ENCODE results near the gene LY6G6C. TPM values are rescaled to one million over a fixed set of nuclear protein-coding genes. Genes with fewer than 3 reads are reported as not detected.

LY6G6C gene
- total RNA-seq, 1 donor from 2014 or later = not detected

DNA sequence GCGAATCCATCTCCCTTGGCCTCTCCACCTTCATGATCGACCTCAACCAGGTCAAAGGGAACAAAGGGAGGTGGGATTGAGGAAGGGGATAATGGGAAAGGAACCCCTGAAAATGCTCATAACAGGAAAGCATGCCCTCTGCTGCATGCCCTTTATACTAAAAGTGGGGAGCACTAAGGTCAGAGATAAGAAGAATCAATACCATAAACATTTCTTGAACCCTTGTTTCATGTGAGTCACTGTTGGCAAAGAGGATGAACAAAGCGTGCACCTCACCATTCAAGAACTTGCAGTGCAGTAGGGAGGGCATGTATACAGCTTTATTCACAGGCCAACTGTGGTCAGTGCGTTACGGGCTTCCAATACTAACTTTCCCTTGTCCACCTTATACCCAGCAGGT, 39.2 kb upstream of the LY6G6C start:
- Histone ChIP-seq H3K9ac (no peak overlapping the region), H4K20me1 (ENCODE audit: low read depth) (no peaks in the 10 kb centered on the region), H3K27me3 (no peaks in the 10 kb centered on the region), H2AFZ (replicated peaks) (no peak overlapping the region), H3K27ac (no peak overlapping the region), H3K4me1 (peaks cover 17% of the 10 kb centered on the region), H3K4me3 (no peak overlapping the region), H3F3A (ENCODE audit: low read depth) (peaks cover 18% of the 10 kb centered on the region), H3K9me3 (ENCODE audit: low read depth) (no peaks in the 10 kb centered on the region), H3K4me2 (no peak overlapping the region), H3K79me2 (ENCODE audit: low read depth) (no peaks in the 10 kb centered on the region), H3K36me3 (no peaks in the 10 kb centered on the region)
- Mint-ChIP-seq H3K4me1 (peaks cover 27% of the 10 kb centered on the region), H3K9me3 (no peaks in the 10 kb centered on the region), H3K27ac (peak overlapping the region; percentile 57), H3K4me3 (no peak overlapping the region), H3K27me3 (ENCODE audit: insufficient read depth, low read depth) (peaks cover 7% of the 10 kb centered on the region), H3K36me3 (peaks cover 40% of the 10 kb centered on the region)
- DNase-seq (ENCODE audit: low spot score) = no peak
- no peak for TF ChIP-seq EZH2 (IDR thresholded peaks at IDR 0.05)
- no peak for TF ChIP-seq EZH2phosphoT487 (IDR thresholded peaks at IDR 0.05)
- no peak for TF ChIP-seq CTCF (IDR thresholded peaks at IDR 0.05)

DNA sequence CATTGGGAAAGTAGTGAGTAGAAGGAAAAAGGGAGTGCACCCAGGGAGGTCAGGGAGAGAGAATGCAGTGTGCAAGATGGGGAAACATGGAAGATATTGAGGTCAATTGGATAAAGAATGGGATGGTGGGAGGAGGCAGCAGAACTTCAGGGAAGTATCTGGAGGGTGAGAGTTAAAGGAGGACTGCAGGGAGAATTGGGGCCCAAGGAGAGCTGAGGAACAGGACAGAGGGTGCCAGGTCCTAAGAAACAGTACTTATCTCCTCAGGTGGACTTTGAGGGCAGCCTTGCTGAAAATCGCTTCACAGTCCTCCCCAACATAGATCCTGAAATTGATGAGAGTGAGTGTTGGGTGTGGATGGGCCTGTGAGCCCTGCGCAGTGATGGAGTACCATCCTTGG, 36.7 kb upstream of the LY6G6C start:
- peaks cover 14% of the 10 kb centered on the region for H3K4me1 Mint-ChIP-seq
- Histone ChIP-seq H3K27me3 (no peaks in the 10 kb centered on the region), H3F3A (ENCODE audit: low read depth) (peaks cover 4% of the 10 kb centered on the region), H3K4me3 (no peak overlapping the region), H3K36me3 (no peaks in the 10 kb centered on the region), H4K20me1 (ENCODE audit: low read depth) (no peaks in the 10 kb centered on the region), H3K9me3 (ENCODE audit: low read depth) (no peaks in the 10 kb centered on the region), H3K4me2 (no peak overlapping the region), H3K27ac (no peak overlapping the region), H3K79me2 (ENCODE audit: low read depth) (no peaks in the 10 kb centered on the region), H3K9ac (no peak overlapping the region), H3K4me1 (peaks cover 6% of the 10 kb centered on the region), H2AFZ (replicated peaks) (no peak overlapping the region)
- H3K36me3 Mint-ChIP-seq = peaks cover 37% of the 10 kb centered on the region
- no peak overlapping the region for H3K4me3 Mint-ChIP-seq
- H3K27ac Mint-ChIP-seq = no peak overlapping the region
- DNase-seq (ENCODE audit: low spot score) = no peak
- no peak for TF ChIP-seq EZH2phosphoT487 (IDR thresholded peaks at IDR 0.05)
- TF ChIP-seq CTCF (IDR thresholded peaks at IDR 0.05) = no peak
- no peak for TF ChIP-seq EZH2 (IDR thresholded peaks at IDR 0.05)
- H3K27me3 Mint-ChIP-seq (ENCODE audit: insufficient read depth, low read depth) = peaks cover 7% of the 10 kb centered on the region
- H3K9me3 Mint-ChIP-seq = no peaks in the 10 kb centered on the region

DNA sequence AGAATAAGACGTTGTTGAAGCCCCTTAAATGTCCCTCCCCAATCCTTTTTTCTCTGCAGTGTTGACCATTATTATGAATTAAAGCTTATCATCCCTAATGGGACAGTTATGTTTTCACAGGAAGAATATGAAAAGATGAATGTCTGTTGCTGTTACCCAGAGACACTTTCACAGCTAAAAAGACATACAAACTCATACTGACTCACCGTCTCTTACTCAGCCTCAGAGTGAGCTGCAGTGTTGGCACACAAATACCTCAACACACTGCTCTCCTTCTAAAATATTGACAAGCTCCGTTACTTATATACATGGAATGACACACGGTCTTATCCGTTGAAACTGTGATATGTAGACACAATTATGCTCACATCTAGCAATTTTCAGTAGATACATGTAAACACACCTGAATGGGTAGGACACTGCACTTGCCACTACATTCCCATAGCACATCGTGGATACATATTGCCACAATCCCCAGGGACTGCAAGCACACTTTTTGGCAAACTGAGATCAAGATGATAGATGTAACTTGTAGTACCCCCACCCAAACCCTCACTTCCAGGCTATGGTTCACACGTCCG, 31.3 kb upstream of the LY6G6C start:
- Histone ChIP-seq H3K36me3 (no peaks in the 10 kb centered on the region), H3K4me2 (no peak overlapping the region), H2AFZ (replicated peaks) (no peak overlapping the region), H3K9me3 (ENCODE audit: low read depth) (no peaks in the 10 kb centered on the region), H3F3A (ENCODE audit: low read depth) (peaks cover 6% of the 10 kb centered on the region), H3K4me1 (no peaks in the 10 kb centered on the region), H3K27ac (no peak overlapping the region), H3K4me3 (no peak overlapping the region), H3K9ac (no peak overlapping the region), H4K20me1 (ENCODE audit: low read depth) (no peaks in the 10 kb centered on the region), H3K27me3 (no peaks in the 10 kb centered on the region), H3K79me2 (ENCODE audit: low read depth) (no peaks in the 10 kb centered on the region)
- TF ChIP-seq EZH2phosphoT487 (IDR thresholded peaks at IDR 0.05) (no peak), CTCF (IDR thresholded peaks at IDR 0.05) (no peak), EZH2 (IDR thresholded peaks at IDR 0.05) (no peak)
- peaks cover 8% of the 10 kb centered on the region for H3K36me3 Mint-ChIP-seq
- no peak overlapping the region for H3K27ac Mint-ChIP-seq
- no peak for DNase-seq (ENCODE audit: low spot score)
- H3K4me3 Mint-ChIP-seq = no peak overlapping the region
- H3K9me3 Mint-ChIP-seq = no peaks in the 10 kb centered on the region
- no peaks in the 10 kb centered on the region for H3K4me1 Mint-ChIP-seq
- peaks cover 4% of the 10 kb centered on the region for H3K27me3 Mint-ChIP-seq (ENCODE audit: insufficient read depth, low read depth)

Data from neural progenitor cell (in vitro differentiated cells).